HepG2 (cell line): ENCODE results near the gene EYA2. TPM values are rescaled to one million over a fixed set of nuclear protein-coding genes. Genes with fewer than 3 reads are reported as not detected.

Source experiments
- ATAC-seq: fragments of 200-7000 bp; cut with Tn5 transposase; 3 replicates; pipeline ENCODE4 v1.9.1; 2020; ENCODE audit warnings: mild to moderate bottlenecking, moderate library complexity
- BruUV-seq: library from RNA; stranded (reverse); fragments of 400-500 nt; replicated peaks from 2 replicates; lab custom pipeline; 2021; lab: Mats Ljungman, UMichigan
- CTCF ChIA-PET: fragments of 300-600 bp; formaldehyde crosslinking; extraction: SDS; loops from one replicate; lab custom pipeline; 2021; ENCODE audit warnings: low total read pairs, inconsistent platforms, low intra/inter-chr PET ratio; lab: Yijun Ruan, JAX
- POLR2A ChIA-PET: fragments of 350-600 bp; sonication (Branson Sonifier 250); formaldehyde crosslinking; loops from one replicate; lab custom pipeline; 2020; ENCODE audit warnings: antibody characterized with exemption, inconsistent platforms; lab: Yijun Ruan, JAX
- DNase-seq: peaks from one replicate; pipeline ENCODE4 v3.0.0-alpha.2; 2015; ENCODE audit warnings: low spot score
- FAIRE-seq: peaks from 3 replicates; lab custom pipeline; 2011; peaks lifted over from hg19 to GRCh38; lab: Jason Lieb, UNC
- H2AFZ ChIP-seq: one replicate; pipeline ENCODE4 v1.6.1; 2011; ENCODE audit warnings: low read length, inconsistent platforms
- H3K27ac ChIP-seq: fragments of 300-600 bp; 3 replicates; pipeline ENCODE4 v1.8.0; 2011; ENCODE audit warnings: mixed run types, mild to moderate bottlenecking, mixed read lengths, low read length, inconsistent platforms; ENCODE audit not compliant: insufficient read depth; ENCODE audit errors: extremely low read length
- H3K27me3 ChIP-seq, 2 experiments: fragments of 200-600 bp in 1 of 2; 2 replicates in 1 of 2; 3 replicates in 1 of 2; pipeline versions ENCODE4 v1.6.0 to v1.8.0; 2011; ENCODE audit warnings: low read length in 2 of 2, mild to moderate bottlenecking in 2 of 2, moderate library complexity in 2 of 2, inconsistent platforms in 1 of 2; ENCODE audit not compliant: insufficient read depth in 2 of 2, control insufficient read depth in 1 of 2
- H3K36me3 ChIP-seq, 2 experiments: fragments of 200-600 bp in 1 of 2; replicated peaks in 1 of 2; 2 replicates in 1 of 2; 3 replicates in 1 of 2; pipeline versions ENCODE4 v1.5.1 to v1.8.0; 2011; ENCODE audit warnings: low read length in 2 of 2, inconsistent platforms in 1 of 2; ENCODE audit not compliant: insufficient read depth in 2 of 2, control insufficient read depth in 1 of 2
- H3K4me1 ChIP-seq: 2 replicates; pipeline ENCODE4 v1.5.1; 2012; ENCODE audit warnings: low read length, inconsistent platforms; ENCODE audit not compliant: insufficient read depth
- H3K4me2 ChIP-seq: 2 replicates; pipeline ENCODE4 v1.6.0; 2011; ENCODE audit warnings: low read depth, low read length, inconsistent platforms
- H3K4me3 ChIP-seq, 3 experiments: fragments of 200-600 bp in 1 of 3; sonication (generic), shearing (Covaris generic) in 1 of 3; replicated peaks in 1 of 3; 2 replicates each; pipeline ENCODE4 v1.5.1; 2011 to 2016; ENCODE audit warnings: low read length in 3 of 3, inconsistent platforms in 2 of 3, low read depth in 2 of 3, mild to moderate bottlenecking in 2 of 3, control low read depth in 1 of 3, mixed read lengths in 1 of 3; ENCODE audit not compliant: insufficient read depth in 1 of 3
- H3K79me2 ChIP-seq: one replicate; pipeline ENCODE4 v1.6.1; 2011; ENCODE audit warnings: low read length, inconsistent platforms; ENCODE audit not compliant: insufficient read depth
- H3K9ac ChIP-seq: 2 replicates; pipeline ENCODE4 v1.6.0; 2011; ENCODE audit warnings: mild to moderate bottlenecking, low read depth, low read length, inconsistent platforms; ENCODE audit not compliant: insufficient read depth
- H3K9me3 ChIP-seq: 2 replicates; pipeline ENCODE4 v1.5.1; 2012; ENCODE audit warnings: mild to moderate bottlenecking, low read length
- H4K20me1 ChIP-seq: 2 replicates; pipeline ENCODE4 v1.6.0; 2011; ENCODE audit warnings: inconsistent platforms, mild to moderate bottlenecking, low read length, moderate library complexity; ENCODE audit not compliant: insufficient read depth
- CBX2 ChIP-seq, 2 experiments: fragments of 200-600 bp in 1 of 2; sonication (generic); formaldehyde crosslinking in 1 of 2; IDR thresholded peaks; 2 replicates each; pipeline versions ENCODE4 v1.7.0 to v1.8.1; 2018 to 2022; ENCODE audit warnings: low read depth in 2 of 2, low read length in 1 of 2, mild to moderate bottlenecking in 1 of 2, missing genetic modification reagents in 1 of 2
- DMAP1 ChIP-seq: IDR thresholded peaks from 2 replicates; pipeline ENCODE4 v1.6.1; 2016
- HCFC1 ChIP-seq: fragments of 150-350 bp; IDR thresholded peaks from 2 replicates; pipeline ENCODE4 v1.6.1; 2014; ENCODE audit warnings: low read depth, low read length
- IRF2 ChIP-seq: IDR thresholded peaks from 2 replicates; pipeline ENCODE4 v1.6.1; 2018; ENCODE audit warnings: missing genetic modification reagents, missing compliant biosample characterization
- RFX1 ChIP-seq: fragments of 450-650 bp; IDR thresholded peaks from 2 replicates; pipeline ENCODE4 v1.6.1; 2017
- SMAD1 ChIP-seq: sonication (generic); formaldehyde crosslinking; IDR thresholded peaks from 2 replicates; pipeline ENCODE4 v1.4.0; 2020; ENCODE audit warnings: missing genetic modification reagents, low read depth, mild to moderate bottlenecking, borderline replicate concordance
- SOX5 ChIP-seq: IDR thresholded peaks from 2 replicates; pipeline ENCODE4 v1.6.1; 2016; ENCODE audit warnings: borderline replicate concordance
- ZNF576 ChIP-seq: sonication (generic); formaldehyde crosslinking; IDR thresholded peaks from 2 replicates; pipeline ENCODE4 v1.4.0; 2020; ENCODE audit warnings: mild to moderate bottlenecking, missing genetic modification reagents
- ZNF773 ChIP-seq: sonication (generic); formaldehyde crosslinking; IDR thresholded peaks from 2 replicates; pipeline ENCODE4 v1.4.0; 2020; ENCODE audit warnings: missing genetic modification reagents, borderline replicate concordance
- WGBS: methylation state at CpG from one replicate; pipeline ENCODE4 v1.1.6; 2017; ENCODE audit warnings: low lambda C conversion rate; 5-methylcytosine and 5-hydroxymethylcytosine counted together
- in situ Hi-C: cut with HindIII; loops from 2 replicates; pipeline ENCODE4 v1.10.0; 2017; ENCODE audit warnings: low pct_unique_long_range_greater_than_20kb; ENCODE audit not compliant: extremely low pct_ligation_motif_present
- intact Hi-C: fragments of 100-400 bp; cut with micrococcal nuclease; formaldehyde crosslinking; loops from one replicate; pipeline ENCODE4 v1.10.0; 2022; ENCODE audit not compliant: unreplicated experiment
- polyA plus RNA-seq, 8 experiments: library from polyadenylated mRNA; depleted of rRNA in 3 of 8; stranded (reverse) in 7 of 8; unstranded in 1 of 8; fragments of >200 nt; fragmentation: Illumina TruSeq in 4 of 8; extraction: Trizol in 4 of 8; gene quantifications; 2 replicates each; pipeline versions ENCODE4 v1.2.1 to v1.2.3, GENCODE V29; 2011 to 2016; ENCODE audit warnings: low read depth in 4 of 8, missing spikeins in 1 of 8, mixed read lengths in 1 of 8; ENCODE audit not compliant: insufficient read depth in 1 of 8
- total RNA-seq, 5 experiments: library from RNA; depleted of rRNA; stranded (reverse); fragments of >200 nt; fragmentation: Illumina TruSeq; extraction: Trizol; gene quantifications; 2 replicates each; pipeline ENCODE4 v1.2.3, GENCODE V29; 2016; ENCODE audit warnings: low read depth in 1 of 5
- TF ChIP-seq, protein P1 (sequence below): sonication (generic); formaldehyde crosslinking; IDR thresholded peaks from 2 replicates; pipeline ENCODE4 v1.5.1; 2020; ENCODE audit warnings: missing genetic modification reagents, mild to moderate bottlenecking, borderline replicate concordance

Gene EYA2
- total and polyA plus RNA-seq, 2 of the 13 experiments (the other 11 are each of a cell fraction or from before 2014, with no cell fraction given) = not detected

GRCh38 chr20:46963196-46963529 is 68.5 kb downstream of the EYA2 start:
- H3K4me1 ChIP-seq = peaks cover 13% of the 10 kb centered on the region
- no peak overlapping the region for H3K4me3 ChIP-seq
- H4K20me1 ChIP-seq = no peaks in the 10 kb centered on the region
- no TSS peak for BruUV-seq
- no peak for DNase-seq
- H3K27me3 ChIP-seq = peaks cover 3 to 27% of the 10 kb centered on the region in 2 experiments; a peak in 3 of 5 replicates
- ATAC-seq = no peak
- WGBS = 3% methylated on average over 3 of the region's 3 CpGs
- in situ Hi-C loops (no loop called here), intact Hi-C loops (no loop called here)
- H3K27ac ChIP-seq = no peak overlapping the region
- no peak overlapping the region for H2AFZ ChIP-seq
- CTCF ChIA-PET = no interaction called here
- H3K9me3 ChIP-seq = no peaks in the 10 kb centered on the region
- TF ChIP-seq ZNF773 (CRISPR knock-in tag) (no peak), CBX2 (IDR thresholded peaks at IDR 0.05; ENCODE audit: low read depth, low read length) (no peak), CBX2 (CRISPR knock-in tag; IDR thresholded peaks at IDR 0.05; ENCODE audit: low read depth) (no peak), HCFC1 (no peak), SOX5 (CRISPR knock-in tag) (no peak), SMAD1 (no peak), IRF2 (CRISPR knock-in tag) (no peak), RFX1 (no peak), ZNF576 (CRISPR knock-in tag) (no peak), DMAP1 (no peak)
- TF ChIP-seq, protein P1, sequence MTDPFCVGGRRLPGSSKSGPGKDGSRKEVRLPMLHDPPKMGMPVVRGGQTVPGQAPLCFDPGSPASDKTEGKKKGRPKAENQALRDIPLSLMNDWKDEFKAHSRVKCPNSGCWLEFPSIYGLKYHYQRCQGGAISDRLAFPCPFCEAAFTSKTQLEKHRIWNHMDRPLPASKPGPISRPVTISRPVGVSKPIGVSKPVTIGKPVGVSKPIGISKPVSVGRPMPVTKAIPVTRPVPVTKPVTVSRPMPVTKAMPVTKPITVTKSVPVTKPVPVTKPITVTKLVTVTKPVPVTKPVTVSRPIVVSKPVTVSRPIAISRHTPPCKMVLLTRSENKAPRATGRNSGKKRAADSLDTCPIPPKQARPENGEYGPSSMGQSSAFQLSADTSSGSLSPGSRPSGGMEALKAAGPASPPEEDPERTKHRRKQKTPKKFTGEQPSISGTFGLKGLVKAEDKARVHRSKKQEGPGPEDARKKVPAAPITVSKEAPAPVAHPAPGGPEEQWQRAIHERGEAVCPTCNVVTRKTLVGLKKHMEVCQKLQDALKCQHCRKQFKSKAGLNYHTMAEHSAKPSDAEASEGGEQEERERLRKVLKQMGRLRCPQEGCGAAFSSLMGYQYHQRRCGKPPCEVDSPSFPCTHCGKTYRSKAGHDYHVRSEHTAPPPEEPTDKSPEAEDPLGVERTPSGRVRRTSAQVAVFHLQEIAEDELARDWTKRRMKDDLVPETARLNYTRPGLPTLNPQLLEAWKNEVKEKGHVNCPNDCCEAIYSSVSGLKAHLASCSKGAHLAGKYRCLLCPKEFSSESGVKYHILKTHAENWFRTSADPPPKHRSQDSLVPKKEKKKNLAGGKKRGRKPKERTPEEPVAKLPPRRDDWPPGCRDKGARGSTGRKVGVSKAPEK = no peak
- FAIRE-seq = no peak
- POLR2A ChIA-PET = no interaction called here
- H3K79me2 ChIP-seq = no peaks in the 10 kb centered on the region
- H3K36me3 ChIP-seq = no peaks in the 10 kb centered on the region
- no peak overlapping the region for H3K4me2 ChIP-seq
- H3K9ac ChIP-seq = no peak overlapping the region
